Sigmoid colon (tissue), 7 donors: ENCODE measurements around the gene PLSCR4. TPM values are rescaled to one million over a fixed set of nuclear protein-coding genes. Genes with fewer than 3 reads are reported as not detected.

ENCODE experiments used
- DNase-seq: peaks from one replicate; pipeline ENCODE4 v3.0.0-alpha.2; 2019
- H3K27ac ChIP-seq, 4 donors: fragments of 200-600 bp; sonication (generic); one replicate each; pipeline ENCODE4 v1.5.1; 2016 to 2019; ENCODE audit warnings: mild to moderate bottlenecking in 1 of 4
- H3K27me3 ChIP-seq, 3 donors: fragments of 200-600 bp; sonication (generic); one replicate each; pipeline ENCODE4 v1.5.1; 2019; ENCODE audit warnings: mild to moderate bottlenecking in 1 of 3
- H3K36me3 ChIP-seq, 4 donors: fragments of 200-600 bp; sonication (generic); one replicate each; pipeline ENCODE4 v1.5.1; 2016 to 2019
- H3K4me1 ChIP-seq, 4 donors: fragments of 200-600 bp; sonication (generic); one replicate each; pipeline ENCODE4 v1.5.1; 2017 to 2019
- H3K4me3 ChIP-seq, 4 donors: fragments of 200-600 bp; sonication (generic); one replicate each; pipeline ENCODE4 v1.5.1; 2017 to 2019; ENCODE audit warnings: mild to moderate bottlenecking in 2 of 4, moderate library complexity in 1 of 4
- H3K9me3 ChIP-seq, 4 donors: fragments of 200-600 bp in 3 of 4; sonication (generic) in 3 of 4; one replicate each; pipeline versions ENCODE4 v1.5.1 to v1.6.1; 2013 to 2019
- CTCF ChIP-seq, 4 experiments: fragments of 450-650 bp in 3 of 4; fragments of 200-600 bp in 1 of 4; IDR thresholded peaks; one replicate each; pipeline ENCODE4 v1.5.1; 2016 to 2019; ENCODE audit warnings: antibody characterized with exemption in 4 of 4, mild to moderate bottlenecking in 3 of 4, moderate library complexity in 2 of 4
- EP300 ChIP-seq, 4 donors: sonication (generic); formaldehyde crosslinking; IDR thresholded peaks; one replicate each; pipeline ENCODE4 v1.6.1; 2017; ENCODE audit warnings: antibody characterized with exemption in 4 of 4
- POLR2A ChIP-seq, 2 donors: fragments of 450-650 bp; IDR thresholded peaks; one replicate each; pipeline ENCODE4 v1.6.1; 2016; ENCODE audit warnings: antibody characterized with exemption in 2 of 2, mild to moderate bottlenecking in 2 of 2, moderate library complexity in 2 of 2
- POLR2AphosphoS5 ChIP-seq, 4 donors: sonication (generic); formaldehyde crosslinking; IDR thresholded peaks; one replicate each; pipeline ENCODE4 v1.6.1; 2017; ENCODE audit warnings: antibody characterized with exemption in 4 of 4
- WGBS, 2 donors: extraction: QIAGEN DNeasy Blood & Tissue Kit; methylation state at CpG; one replicate each; pipeline ENCODE4 v1.1.7; 2013; 5-methylcytosine and 5-hydroxymethylcytosine counted together
- intact Hi-C: fragments of 100-400 bp; cut with DNase I; formaldehyde crosslinking; loops from one replicate; pipeline ENCODE4 v1.15.1; 2023
- polyA plus RNA-seq, 3 donors: library from polyadenylated mRNA; stranded (reverse); fragments of 200-250 nt; gene quantifications; one replicate each; pipeline ENCODE4 v1.2.3, GENCODE V29; 2013
- total RNA-seq, 4 donors: library from RNA; depleted of rRNA; stranded (reverse); fragments of >200 nt; gene quantifications; one replicate each; pipeline ENCODE4 v1.1.0, GENCODE V29; 2016
- donor health status: healthy with polysubstance abuse.
- donor health status: Bipolar disorder and iron deficiency.
- donor health status: healthy.

The PLSCR4 gene
- total and polyA plus RNA-seq, 7 donors = 17.5 to 67.4 (median 53.5) TPM

- no peak for DNase-seq
- H3K27ac ChIP-seq = peak overlapping the region in 3 of 4 donors; percentile 22 to 94 (median 93)
- no peaks in the 10 kb centered on the region for H3K9me3 ChIP-seq
- intact Hi-C loops = no loop called here
- peaks cover 0 to 99% (median 76%) of the 10 kb centered on the region in 4 donors for H3K4me1 ChIP-seq
- WGBS, 2 donors = 67 to 84% methylated on average over 1 of the region's 1 CpG
- no peaks in the 10 kb centered on the region for H3K27me3 ChIP-seq
- TF ChIP-seq EP300 (IDR thresholded peaks at IDR 0.05) (no peak), CTCF (IDR thresholded peaks at IDR 0.05) (no peak)
- no peaks in the 10 kb centered on the region for H3K36me3 ChIP-seq
- H3K4me3 ChIP-seq = no peak overlapping the region
Observed at GRCh38 chr3:146148468-146148931, 102.4 kb downstream of the PLSCR4 start.

DNA sequence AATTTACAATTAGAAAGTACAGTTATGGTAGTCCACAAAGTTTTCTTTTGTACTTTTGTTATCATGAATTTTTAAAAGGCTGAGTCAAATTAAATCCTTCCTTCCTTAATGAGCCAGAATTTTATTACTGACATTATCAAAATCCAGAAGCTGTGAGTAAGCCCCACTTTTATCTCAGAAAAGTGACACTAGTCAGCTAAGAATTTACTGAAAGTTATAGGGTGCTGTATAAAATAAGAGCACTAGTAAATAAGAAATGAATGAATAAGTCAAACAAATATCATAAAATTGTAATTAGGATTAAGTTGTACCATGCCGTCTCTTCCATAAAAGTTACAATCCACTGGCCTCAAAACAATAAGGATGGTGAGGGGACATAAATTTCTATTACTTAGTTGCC lies 105.3 kb downstream of the PLSCR4 start:
- Histone ChIP-seq H3K9me3 (no peaks in the 10 kb centered on the region), H3K4me3 (no peak overlapping the region), H3K27me3 (no peaks in the 10 kb centered on the region), H3K4me1 (peaks cover 0 to 99% (median 74%) of the 10 kb centered on the region in 4 donors), H3K36me3 (no peaks in the 10 kb centered on the region), H3K27ac (peak overlapping the region in 3 of 4 donors; percentile 20 to 93 (median 78))
- 19 to 73% methylated on average over 1 of the region's 1 CpG for WGBS, 2 donors
- TF ChIP-seq CTCF (IDR thresholded peaks at IDR 0.05) (no peak), POLR2AphosphoS5 (IDR thresholded peaks at IDR 0.05) (no peak), POLR2A (IDR thresholded peaks at IDR 0.05) (no peak), EP300 (IDR thresholded peaks at IDR 0.05) (no peak)
- DNase-seq = no peak
- intact Hi-C loops = no loop called here

DNA sequence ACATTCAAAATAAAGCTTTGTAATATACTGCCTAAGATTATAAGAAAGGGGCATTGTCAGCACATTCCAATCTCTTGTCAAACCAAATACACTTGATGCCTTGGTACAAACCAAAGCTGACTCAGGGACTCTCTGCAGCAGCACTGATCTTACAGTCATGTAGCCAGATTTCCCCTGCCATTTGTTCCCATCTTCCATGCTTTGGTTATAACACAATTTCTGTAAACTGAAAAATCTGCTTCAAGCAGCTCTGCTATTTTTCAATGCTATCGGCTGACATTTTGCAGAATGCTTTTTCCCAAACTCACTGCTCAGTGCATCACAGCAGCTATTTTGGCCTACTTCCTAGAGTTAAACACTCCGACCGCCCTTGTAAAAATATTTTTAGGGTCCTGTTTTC lies 108.1 kb downstream of the PLSCR4 start:
- H3K27ac ChIP-seq = peak overlapping the region; percentile 59 to 78 (median 73)
- intact Hi-C loops = no loop called here

More for the DNA sequence above, 108.1 kb downstream of the PLSCR4 start:
- H3K4me1 ChIP-seq = peaks cover 0 to 99% (median 82%) of the 10 kb centered on the region in 4 donors
- H3K4me3 ChIP-seq = peak overlapping the region in 1 of 4 donors; percentile 0
- no peaks in the 10 kb centered on the region for H3K9me3 ChIP-seq
- no peaks in the 10 kb centered on the region for H3K27me3 ChIP-seq
- no peaks in the 10 kb centered on the region for H3K36me3 ChIP-seq
- no peak for DNase-seq
- WGBS, 2 donors = 70 to 74% methylated on average over 3 of the region's 3 CpGs
- TF ChIP-seq CTCF (IDR thresholded peaks at IDR 0.05) (no peak), EP300 (IDR thresholded peaks at IDR 0.05) (peak in 3 of 4 donors; percentile 51 to 83 (median 76)), POLR2AphosphoS5 (IDR thresholded peaks at IDR 0.05) (peak; percentile 73 to 94 (median 90)), POLR2A (IDR thresholded peaks at IDR 0.05) (no peak)

Other genes starting within 250 kb of the PLSCR4 start
- 10 to 100 TPM; 63.3 to 79.9 (median 75.5) TPM for gene PLOD2, start 89.9 kb downstream of the PLSCR4 start, total RNA-seq
- gene PLOD2, start 89.9 kb downstream of the PLSCR4 start, polyA plus RNA-seq = 10 to 100 TPM; 13.6 to 36.7 (median 22.2) TPM
- not detected for gene PLSCR2, start 218.5 kb upstream of the PLSCR4 start, total RNA-seq
- gene PLSCR2, start 218.5 kb upstream of the PLSCR4 start, polyA plus RNA-seq = under 1 TPM in 1 of 3 donors, not detected in 2; 0.45 TPM